NCI-H2081 treated with DMSO at 0.1 percent for 48 hours (cell line): ENCODE data around the gene CFAP92.

Source experiments
- DNase-seq: peaks from one replicate; lab custom pipeline; 2025; lab: John Stamatoyannopoulos, UW

CFAP92 gene

DNA sequence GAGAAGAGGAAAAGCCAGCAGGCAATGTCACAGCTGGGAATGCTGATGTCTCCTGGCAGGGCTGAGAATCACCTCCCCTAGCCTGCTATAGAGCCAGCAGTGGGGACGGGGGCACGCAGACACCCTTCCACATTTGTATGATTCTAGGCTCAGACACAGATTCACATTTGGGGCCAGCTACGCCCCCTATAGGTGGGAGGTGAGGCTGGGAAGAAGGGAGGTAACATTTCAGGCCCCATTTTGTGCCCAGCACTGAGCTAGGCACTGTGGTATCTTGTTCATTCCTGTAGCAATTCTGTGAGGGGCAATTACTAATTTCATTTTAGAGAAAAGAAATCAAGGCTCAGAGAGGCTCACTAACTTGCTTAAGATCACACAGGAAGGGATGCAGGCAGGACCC is 130.3 kb downstream of the CFAP92 start:
- DNase-seq, result no peak

DNA sequence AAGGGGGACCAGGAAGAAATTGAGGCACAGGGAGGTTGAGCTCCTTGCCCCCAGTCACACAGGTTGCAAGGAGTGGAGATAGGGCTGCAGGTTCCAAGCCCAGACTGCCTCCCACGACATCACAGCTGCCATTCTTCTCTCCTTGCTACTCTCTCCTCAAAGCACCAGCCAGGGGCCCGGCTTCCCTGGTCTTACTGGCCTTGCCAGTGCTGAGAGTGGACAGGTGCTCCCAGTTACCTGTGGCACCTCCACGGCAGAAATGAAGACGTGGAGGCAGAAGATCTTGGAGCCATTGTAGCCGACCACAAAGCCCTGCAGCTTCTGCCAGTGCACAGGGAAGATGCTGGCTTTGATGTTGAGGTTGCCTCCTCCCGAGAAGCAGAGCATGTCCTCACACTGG is 132.4 kb downstream of the CFAP92 start:
- no peak for DNase-seq
